ENCODE results near the gene LHX3. TPM values are rescaled to one million over a fixed set of nuclear protein-coding genes. Genes with fewer than 3 reads are reported as not detected.

Gene LHX3
- total and polyA plus RNA-seq, 2 of the 4 experiments (the other 2 are of a cell fraction) = not detected

DNA sequence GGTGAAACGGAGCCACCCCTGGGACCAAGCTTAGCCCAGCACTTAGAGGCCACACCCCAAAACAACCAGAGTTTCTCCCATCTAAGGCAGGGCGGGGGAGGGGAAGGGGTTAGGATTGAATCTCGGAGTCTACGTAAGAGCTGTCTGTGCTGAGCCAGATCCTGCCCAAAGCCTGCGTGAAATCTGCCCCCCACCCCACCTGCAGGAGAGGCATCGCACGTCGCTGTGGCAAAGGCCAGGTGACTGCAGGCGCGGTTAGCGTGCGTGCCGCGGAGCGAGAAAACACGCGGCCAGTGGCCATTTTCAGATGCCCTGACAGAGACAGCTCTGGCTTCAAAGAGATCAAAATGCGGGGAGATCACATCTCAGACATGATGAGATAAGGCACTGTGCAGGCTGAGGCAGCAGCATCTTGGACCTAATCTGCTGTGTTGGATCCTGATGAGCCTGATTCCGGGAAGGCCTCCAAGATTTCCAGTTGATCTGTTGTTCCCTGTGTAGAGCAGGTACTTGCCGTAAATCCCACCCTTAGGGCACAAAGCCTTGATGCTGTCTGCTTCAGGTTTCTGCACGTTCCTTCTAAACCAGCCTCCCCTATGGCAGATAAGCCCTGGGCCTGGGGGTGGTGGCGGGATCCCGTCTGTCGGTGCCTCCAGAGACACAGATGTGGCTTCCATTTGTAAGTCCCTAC, 43.2 kb upstream of the LHX3 start:
- Histone ChIP-seq H4K8ac (ENCODE audit: low read depth in 2 of 2, low read length in 2 of 2) (no peak overlapping the region), H3K27me3 (ENCODE audit: control insufficient read depth, insufficient read depth, low read length) (peaks cover 40% of the 10 kb centered on the region), H3K27ac (ENCODE audit: insufficient read depth, low read length) (no peak overlapping the region), H2AK9ac (replicated peaks; ENCODE audit: low read depth, low read length, poor library complexity) (no peak overlapping the region), H3K14ac (replicated peaks; ENCODE audit: low read depth, low read length) (no peak overlapping the region), H3K36me3 (ENCODE audit: control insufficient read depth, insufficient read depth, low read length) (no peaks in the 10 kb centered on the region), H2AFZ (replicated peaks; ENCODE audit: low read length, poor library complexity) (no peak overlapping the region), H3K4ac (ENCODE audit: low read depth, low read length) (no peak overlapping the region), H3K9me3 (ENCODE audit: control insufficient read depth, insufficient read depth, low read length) (no peaks in the 10 kb centered on the region), H3K23ac (ENCODE audit: low read depth, low read length) (no peak overlapping the region), H3K56ac (ENCODE audit: extremely low read depth, insufficient read depth, low read length) (no peak overlapping the region), H3K4me3 (ENCODE audit: insufficient read depth, low read depth, low read length) (no peak overlapping the region), H3K79me1 (ENCODE audit: low read depth in 1 of 2, low read length in 2 of 2) (peaks cover 11 to 19% of the 10 kb centered on the region in 2 experiments), H2AK5ac (ENCODE audit: low read depth, low read length) (no peak overlapping the region), H3K9me1 (ENCODE audit: insufficient read depth, low read length) (no peaks in the 10 kb centered on the region; the same call in 1 of the 2 replicates), H3K9ac (ENCODE audit: low read depth, low read length) (no peak overlapping the region), H4K5ac (ENCODE audit: low read depth, low read length) (no peak overlapping the region), H3K18ac (ENCODE audit: low read depth, low read length) (no peak overlapping the region), H4K20me1 (ENCODE audit: insufficient read depth, low read length) (peaks cover 9% of the 10 kb centered on the region; the same call in 1 of the 2 replicates), H4K91ac (ENCODE audit: insufficient read depth, low read depth, low read length) (no peak overlapping the region), H2BK120ac (ENCODE audit: low read depth, low read length) (no peak overlapping the region), H3K4me1 (ENCODE audit: control insufficient read depth, insufficient read depth, low read length) (peaks cover 3% of the 10 kb centered on the region; the same call in 1 of the 2 replicates), H3K4me2 (ENCODE audit: low read depth, low read length) (no peak overlapping the region), H2BK20ac (ENCODE audit: low read depth, low read length) (no peak overlapping the region), H2BK15ac (ENCODE audit: low read depth, low read length) (no peak overlapping the region), H2BK5ac (ENCODE audit: low read depth, low read length, poor library complexity, severe bottlenecking) (no peak overlapping the region)
- TF ChIP-seq SMC3 (IDR thresholded peaks at IDR 0.05; ENCODE audit: low read depth, low read length) = no peak
- TF ChIP-seq RCOR1 (IDR thresholded peaks at IDR 0.05; ENCODE audit: insufficient replicate concordance, low read length) = no peak
- TF ChIP-seq, protein P1, sequence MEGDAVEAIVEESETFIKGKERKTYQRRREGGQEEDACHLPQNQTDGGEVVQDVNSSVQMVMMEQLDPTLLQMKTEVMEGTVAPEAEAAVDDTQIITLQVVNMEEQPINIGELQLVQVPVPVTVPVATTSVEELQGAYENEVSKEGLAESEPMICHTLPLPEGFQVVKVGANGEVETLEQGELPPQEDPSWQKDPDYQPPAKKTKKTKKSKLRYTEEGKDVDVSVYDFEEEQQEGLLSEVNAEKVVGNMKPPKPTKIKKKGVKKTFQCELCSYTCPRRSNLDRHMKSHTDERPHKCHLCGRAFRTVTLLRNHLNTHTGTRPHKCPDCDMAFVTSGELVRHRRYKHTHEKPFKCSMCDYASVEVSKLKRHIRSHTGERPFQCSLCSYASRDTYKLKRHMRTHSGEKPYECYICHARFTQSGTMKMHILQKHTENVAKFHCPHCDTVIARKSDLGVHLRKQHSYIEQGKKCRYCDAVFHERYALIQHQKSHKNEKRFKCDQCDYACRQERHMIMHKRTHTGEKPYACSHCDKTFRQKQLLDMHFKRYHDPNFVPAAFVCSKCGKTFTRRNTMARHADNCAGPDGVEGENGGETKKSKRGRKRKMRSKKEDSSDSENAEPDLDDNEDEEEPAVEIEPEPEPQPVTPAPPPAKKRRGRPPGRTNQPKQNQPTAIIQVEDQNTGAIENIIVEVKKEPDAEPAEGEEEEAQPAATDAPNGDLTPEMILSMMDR (conservative IDR thresholded peaks at IDR 0.05; ENCODE audit: low read depth, low read length) = no peak
- TF ChIP-seq, protein P2, sequence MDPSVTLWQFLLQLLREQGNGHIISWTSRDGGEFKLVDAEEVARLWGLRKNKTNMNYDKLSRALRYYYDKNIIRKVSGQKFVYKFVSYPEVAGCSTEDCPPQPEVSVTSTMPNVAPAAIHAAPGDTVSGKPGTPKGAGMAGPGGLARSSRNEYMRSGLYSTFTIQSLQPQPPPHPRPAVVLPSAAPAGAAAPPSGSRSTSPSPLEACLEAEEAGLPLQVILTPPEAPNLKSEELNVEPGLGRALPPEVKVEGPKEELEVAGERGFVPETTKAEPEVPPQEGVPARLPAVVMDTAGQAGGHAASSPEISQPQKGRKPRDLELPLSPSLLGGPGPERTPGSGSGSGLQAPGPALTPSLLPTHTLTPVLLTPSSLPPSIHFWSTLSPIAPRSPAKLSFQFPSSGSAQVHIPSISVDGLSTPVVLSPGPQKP (IDR thresholded peaks at IDR 0.05; ENCODE audit: borderline replicate concordance, low read depth, low read length) = no peak
- no peak for TF ChIP-seq NFE2L2 (IDR thresholded peaks at IDR 0.05; ENCODE audit: low read depth, low read length)
- TF ChIP-seq, protein P3, sequence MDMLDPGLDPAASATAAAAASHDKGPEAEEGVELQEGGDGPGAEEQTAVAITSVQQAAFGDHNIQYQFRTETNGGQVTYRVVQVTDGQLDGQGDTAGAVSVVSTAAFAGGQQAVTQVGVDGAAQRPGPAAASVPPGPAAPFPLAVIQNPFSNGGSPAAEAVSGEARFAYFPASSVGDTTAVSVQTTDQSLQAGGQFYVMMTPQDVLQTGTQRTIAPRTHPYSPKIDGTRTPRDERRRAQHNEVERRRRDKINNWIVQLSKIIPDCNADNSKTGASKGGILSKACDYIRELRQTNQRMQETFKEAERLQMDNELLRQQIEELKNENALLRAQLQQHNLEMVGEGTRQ (IDR thresholded peaks at IDR 0.05; ENCODE audit: low read depth, low read length) = no peak
- TF ChIP-seq POLR2A (IDR thresholded peaks at IDR 0.05; ENCODE audit: low read depth, low read length) = no peak
- TF ChIP-seq RFX5 (IDR thresholded peaks at IDR 0.05; ENCODE audit: low read depth, low read length) = no peak
- DNase-seq (no peak), ATAC-seq (ENCODE audit: low read depth) (no peak)
- ChIA-PET CTCF (no interaction called here), POLR2A (ENCODE audit: unreplicated experiment) (no interaction called here)
- in situ Hi-C loops (cut with MboI; ENCODE audit: low sequenced_read_pairs) (no loop called here), intact Hi-C loops (cut with micrococcal nuclease) (no loop called here), dilution Hi-C loops (cut with HindIII; ENCODE audit: low sequenced_read_pairs, unreplicated experiment) (no loop called here)
- WGBS, 2 experiments (ENCODE audit: extremely low coverage in 2 of 2, insufficient read length in 1 of 2) = 81% methylated on average over 17 of the region's 24 CpGs; no CpG with 5 or more reads in 1 of the 2 experiments
- BruUV-seq (replicated peaks) = no TSS peak

Data from IMR-90 (cell line).